ENCODE measurements around the gene CLIP3. TPM values are rescaled to one million over a fixed set of nuclear protein-coding genes. Genes with fewer than 3 reads are reported as not detected.
"Not testable (repeated sequence)": the region's sequence is repeated elsewhere in the genome, so short reads cannot be mapped to it uniquely, and the experiment has no call there.

CLIP3 gene
- total RNA-seq, 1 donor from 2014 or later: 1.3 TPM

- no peak for DNase-seq (ENCODE audit: low spot score)
- ATAC-seq: no peak
These were observed 49.5 kb downstream of the CLIP3 start for GRCh38 chr19:35983177-35983576.

- DNase-seq (ENCODE audit: low spot score); ATAC-seq: not testable (repeated sequence)
These were observed 51.7 kb downstream of the CLIP3 start for GRCh38 chr19:35980997-35981396.

GRCh38 chr19:35978832-35979365, 53.8 kb downstream of the CLIP3 start:
- ATAC-seq (no peak), DNase-seq (ENCODE audit: low spot score) (no peak)

- no peak for ATAC-seq
- DNase-seq (ENCODE audit: low spot score): no peak
These were observed 54.4 kb downstream of the CLIP3 start for GRCh38 chr19:35978271-35978670.

- DNase-seq (ENCODE audit: low spot score) (no peak), ATAC-seq (peak; percentile 56)
These were observed 55.0 kb downstream of the CLIP3 start for GRCh38 chr19:35977446-35978222.

GRCh38 chr19:35975608-35976214, 57.0 kb downstream of the CLIP3 start:
- DNase-seq (ENCODE audit: low spot score) (no peak), ATAC-seq (no peak)

- ATAC-seq (no peak), DNase-seq (ENCODE audit: low spot score) (no peak)
These were observed 59.2 kb downstream of the CLIP3 start for GRCh38 chr19:35973487-35973886.

- no peak for ATAC-seq
- no peak for DNase-seq (ENCODE audit: low spot score)
These were observed 65.9 kb downstream of the CLIP3 start for GRCh38 chr19:35966771-35967170.

Other genes starting within 250 kb of the CLIP3 start
- gene PRODH2, start 220.0 kb downstream of the CLIP3 start, total RNA-seq: 196 TPM
- not detected for gene NPHS1, start 180.4 kb downstream of the CLIP3 start, total RNA-seq
- 0.20 TPM for gene KIRREL2, start 176.0 kb downstream of the CLIP3 start, total RNA-seq
- gene APLP1, start 164.3 kb downstream of the CLIP3 start, total RNA-seq: 0.40 TPM
- gene NFKBID, start 132.3 kb downstream of the CLIP3 start, total RNA-seq: 2.3 TPM
- 1.8 TPM for gene HCST, start 130.3 kb downstream of the CLIP3 start, total RNA-seq
- gene TYROBP, start 124.6 kb downstream of the CLIP3 start, total RNA-seq: 20.2 TPM
- gene LRFN3, start 96.5 kb downstream of the CLIP3 start, total RNA-seq: 8.4 TPM
- 13.9 TPM for gene SDHAF1, start 37.7 kb downstream of the CLIP3 start, total RNA-seq
- gene SYNE4, start 24.1 kb downstream of the CLIP3 start, total RNA-seq: 6.5 TPM
- 10.3 TPM for gene ALKBH6, start 18.7 kb downstream of the CLIP3 start, total RNA-seq
- 2.2 TPM for gene THAP8, start 21.4 kb upstream of the CLIP3 start, total RNA-seq
- 0.48 TPM for gene WDR62, start 22.0 kb upstream of the CLIP3 start, total RNA-seq
- not detected for gene OVOL3, start 78.3 kb upstream of the CLIP3 start, total RNA-seq
- gene POLR2I, start 82.0 kb upstream of the CLIP3 start, total RNA-seq: 43.9 TPM
- 33.5 TPM for gene TBCB, start 82.6 kb upstream of the CLIP3 start, total RNA-seq
- 168 TPM for gene CAPNS1, start 107.2 kb upstream of the CLIP3 start, total RNA-seq
- gene COX7A1, start 119.6 kb upstream of the CLIP3 start, total RNA-seq: 3.9 TPM
- 2.6 TPM for gene ZNF565, start 181.8 kb upstream of the CLIP3 start, total RNA-seq
- 17.2 TPM for gene ZNF146, start 182.2 kb upstream of the CLIP3 start, total RNA-seq

Measured in left lobe of liver (tissue), 2 donors.